ENCODE data around the gene SEC22A.

DNA sequence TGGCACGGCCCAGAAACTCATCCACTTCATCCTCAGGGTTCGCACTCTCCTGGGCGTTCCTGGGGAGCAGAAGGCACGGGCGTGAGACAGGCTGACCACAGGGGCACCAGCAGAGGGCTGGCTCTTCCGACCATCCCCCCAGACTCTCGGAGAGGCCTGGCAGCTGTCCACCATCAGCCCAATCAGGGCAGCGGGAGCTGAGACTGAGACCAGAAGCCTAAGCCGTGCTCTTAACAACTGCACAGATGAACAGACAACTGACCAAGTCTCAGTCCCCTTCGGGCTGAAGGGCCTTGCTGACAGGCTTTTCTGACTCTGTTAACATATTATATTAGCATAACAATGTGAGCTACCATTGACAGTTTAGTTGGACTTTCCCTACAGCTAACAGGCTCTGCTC is 118.0 kb downstream of the SEC22A start:
- TF ChIP-seq, protein P1, sequence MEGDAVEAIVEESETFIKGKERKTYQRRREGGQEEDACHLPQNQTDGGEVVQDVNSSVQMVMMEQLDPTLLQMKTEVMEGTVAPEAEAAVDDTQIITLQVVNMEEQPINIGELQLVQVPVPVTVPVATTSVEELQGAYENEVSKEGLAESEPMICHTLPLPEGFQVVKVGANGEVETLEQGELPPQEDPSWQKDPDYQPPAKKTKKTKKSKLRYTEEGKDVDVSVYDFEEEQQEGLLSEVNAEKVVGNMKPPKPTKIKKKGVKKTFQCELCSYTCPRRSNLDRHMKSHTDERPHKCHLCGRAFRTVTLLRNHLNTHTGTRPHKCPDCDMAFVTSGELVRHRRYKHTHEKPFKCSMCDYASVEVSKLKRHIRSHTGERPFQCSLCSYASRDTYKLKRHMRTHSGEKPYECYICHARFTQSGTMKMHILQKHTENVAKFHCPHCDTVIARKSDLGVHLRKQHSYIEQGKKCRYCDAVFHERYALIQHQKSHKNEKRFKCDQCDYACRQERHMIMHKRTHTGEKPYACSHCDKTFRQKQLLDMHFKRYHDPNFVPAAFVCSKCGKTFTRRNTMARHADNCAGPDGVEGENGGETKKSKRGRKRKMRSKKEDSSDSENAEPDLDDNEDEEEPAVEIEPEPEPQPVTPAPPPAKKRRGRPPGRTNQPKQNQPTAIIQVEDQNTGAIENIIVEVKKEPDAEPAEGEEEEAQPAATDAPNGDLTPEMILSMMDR (IDR thresholded peaks at IDR 0.05; ENCODE audit: poor library complexity), result no peak
- TF ChIP-seq EZH2 (IDR thresholded peaks at IDR 0.05; ENCODE audit: borderline replicate concordance), result no peak

All from hepatocyte (in vitro differentiated cells).